A549 (cell line): ENCODE results near the gene TMEM53.

Experiments
- CTCF ChIP-seq: fragments of >200 bp; sonication (Bioruptor Twin); formaldehyde crosslinking; IDR thresholded peaks from 3 replicates; pipeline ENCODE4 v1.5.1; 2016
- EHMT2 ChIP-seq: fragments of 200-600 bp; sonication (generic); IDR thresholded peaks from 2 replicates; pipeline ENCODE4 v1.6.1; 2016; ENCODE audit warnings: antibody characterized with exemption, low read depth, mild to moderate bottlenecking, moderate library complexity
- EP300 ChIP-seq, 2 experiments: fragments of >200 bp; sonication (Bioruptor Twin); formaldehyde crosslinking; IDR thresholded peaks; 2 replicates in 1 of 2; 3 replicates in 1 of 2; pipeline ENCODE4 v1.6.1; 2016 to 2017
- GATA3 ChIP-seq: IDR thresholded peaks from 2 replicates; pipeline ENCODE4 v1.6.1; 2012; ENCODE audit warnings: borderline replicate concordance
- HDAC2 ChIP-seq: fragments of 200-600 bp; sonication (generic); IDR thresholded peaks from 2 replicates; pipeline ENCODE4 v1.6.1; 2016
- JUN ChIP-seq, 2 experiments: fragments of >200 bp; sonication (Bioruptor Twin); formaldehyde crosslinking; IDR thresholded peaks; 2 replicates in 1 of 2; 3 replicates in 1 of 2; pipeline ENCODE4 v1.6.1; 2016 to 2017
- KDM5A ChIP-seq: fragments of 200-600 bp; sonication (generic); IDR thresholded peaks from 2 replicates; pipeline ENCODE4 v1.6.1; 2016; ENCODE audit warnings: antibody characterized with exemption, mild to moderate bottlenecking
- MAFK ChIP-seq: fragments of 450-650 bp; IDR thresholded peaks from 2 replicates; pipeline ENCODE4 v1.6.1; 2014; ENCODE audit not compliant: partially characterized antibody
- MAX ChIP-seq: IDR thresholded peaks from 2 replicates; pipeline ENCODE4 v1.6.1; 2012
- PBX3 ChIP-seq: IDR thresholded peaks from 2 replicates; pipeline ENCODE4 v1.6.1; 2012
- POLR2A ChIP-seq: IDR thresholded peaks from 2 replicates; pipeline ENCODE4 v1.6.1; 2012; ENCODE audit warnings: mild to moderate bottlenecking, low read length
- RCOR1 ChIP-seq: fragments of 150-350 bp; IDR thresholded peaks from 2 replicates; pipeline ENCODE4 v1.6.1; 2014; ENCODE audit warnings: antibody characterized with exemption, low read length, low read depth
- RFX5 ChIP-seq: fragments of 450-650 bp; IDR thresholded peaks from 2 replicates; pipeline ENCODE4 v1.7.1; 2014; ENCODE audit warnings: antibody characterized with exemption, mild to moderate bottlenecking, moderate library complexity
- SMC3 ChIP-seq: fragments of >200 bp; sonication (Bioruptor Twin); formaldehyde crosslinking; IDR thresholded peaks from 3 replicates; pipeline ENCODE4 v1.6.1; 2018; ENCODE audit warnings: inconsistent platforms

- TF ChIP-seq RCOR1 (no peak), SMC3 (no peak), POLR2A (no peak), GATA3 (no peak), CTCF (no peak), EHMT2 (no peak), PBX3 (no peak), RFX5 (no peak), JUN (IDR thresholded peaks at IDR 0.05) (no peak), KDM5A (no peak), EP300 (IDR thresholded peaks at IDR 0.05) (no peak), HDAC2 (no peak), MAX (no peak), MAFK (no peak)
These were observed 70.6 kb downstream of the TMEM53 start for GRCh38 chr1:44603718-44604117.
